GM12872 (cell line): Measurements from ENCODE around the gene KIF5C.

ENCODE experiments used
- CTCF ChIP-seq: IDR thresholded peaks from 3 replicates; pipeline ENCODE4 v1.5.1; 2011; ENCODE audit warnings: low read depth, mild to moderate bottlenecking, low read length, moderate library complexity; ENCODE audit not compliant: insufficient read depth

Gene KIF5C

GRCh38 chr2:149068225-149068995 is 193.4 kb downstream of the KIF5C start:
- TF ChIP-seq CTCF: no peak

- TF ChIP-seq CTCF: no peak
Observed at GRCh38 chr2:149068996-149069888, 194.2 kb downstream of the KIF5C start.

GRCh38 chr2:149070681-149071320 is 195.8 kb downstream of the KIF5C start:
- TF ChIP-seq CTCF: no peak

- TF ChIP-seq CTCF: no peak
Observed at GRCh38 chr2:149075105-149075504, 200.1 kb downstream of the KIF5C start.

- TF ChIP-seq CTCF: no peak
Observed at GRCh38 chr2:149075853-149076252, 200.8 kb downstream of the KIF5C start.
